NOMO-1 treated with DMSO at 0.1 percent for 48 hours (cell line): Measurements from ENCODE around the gene AFF3.
"Not testable (repeated sequence)": the region's sequence is repeated elsewhere in the genome, so short reads cannot be mapped to it uniquely, and the experiment has no call there.

Experiments used
- DNase-seq: peaks from one replicate; lab custom pipeline; 2025; ENCODE audit not compliant: unreplicated experiment; lab: John Stamatoyannopoulos, UW

Gene AFF3, protein sequence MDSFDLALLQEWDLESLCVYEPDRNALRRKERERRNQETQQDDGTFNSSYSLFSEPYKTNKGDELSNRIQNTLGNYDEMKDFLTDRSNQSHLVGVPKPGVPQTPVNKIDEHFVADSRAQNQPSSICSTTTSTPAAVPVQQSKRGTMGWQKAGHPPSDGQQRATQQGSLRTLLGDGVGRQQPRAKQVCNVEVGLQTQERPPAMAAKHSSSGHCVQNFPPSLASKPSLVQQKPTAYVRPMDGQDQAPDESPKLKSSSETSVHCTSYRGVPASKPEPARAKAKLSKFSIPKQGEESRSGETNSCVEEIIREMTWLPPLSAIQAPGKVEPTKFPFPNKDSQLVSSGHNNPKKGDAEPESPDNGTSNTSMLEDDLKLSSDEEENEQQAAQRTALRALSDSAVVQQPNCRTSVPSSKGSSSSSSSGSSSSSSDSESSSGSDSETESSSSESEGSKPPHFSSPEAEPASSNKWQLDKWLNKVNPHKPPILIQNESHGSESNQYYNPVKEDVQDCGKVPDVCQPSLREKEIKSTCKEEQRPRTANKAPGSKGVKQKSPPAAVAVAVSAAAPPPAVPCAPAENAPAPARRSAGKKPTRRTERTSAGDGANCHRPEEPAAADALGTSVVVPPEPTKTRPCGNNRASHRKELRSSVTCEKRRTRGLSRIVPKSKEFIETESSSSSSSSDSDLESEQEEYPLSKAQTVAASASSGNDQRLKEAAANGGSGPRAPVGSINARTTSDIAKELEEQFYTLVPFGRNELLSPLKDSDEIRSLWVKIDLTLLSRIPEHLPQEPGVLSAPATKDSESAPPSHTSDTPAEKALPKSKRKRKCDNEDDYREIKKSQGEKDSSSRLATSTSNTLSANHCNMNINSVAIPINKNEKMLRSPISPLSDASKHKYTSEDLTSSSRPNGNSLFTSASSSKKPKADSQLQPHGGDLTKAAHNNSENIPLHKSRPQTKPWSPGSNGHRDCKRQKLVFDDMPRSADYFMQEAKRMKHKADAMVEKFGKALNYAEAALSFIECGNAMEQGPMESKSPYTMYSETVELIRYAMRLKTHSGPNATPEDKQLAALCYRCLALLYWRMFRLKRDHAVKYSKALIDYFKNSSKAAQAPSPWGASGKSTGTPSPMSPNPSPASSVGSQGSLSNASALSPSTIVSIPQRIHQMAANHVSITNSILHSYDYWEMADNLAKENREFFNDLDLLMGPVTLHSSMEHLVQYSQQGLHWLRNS (N-terminal part only)

DNA sequence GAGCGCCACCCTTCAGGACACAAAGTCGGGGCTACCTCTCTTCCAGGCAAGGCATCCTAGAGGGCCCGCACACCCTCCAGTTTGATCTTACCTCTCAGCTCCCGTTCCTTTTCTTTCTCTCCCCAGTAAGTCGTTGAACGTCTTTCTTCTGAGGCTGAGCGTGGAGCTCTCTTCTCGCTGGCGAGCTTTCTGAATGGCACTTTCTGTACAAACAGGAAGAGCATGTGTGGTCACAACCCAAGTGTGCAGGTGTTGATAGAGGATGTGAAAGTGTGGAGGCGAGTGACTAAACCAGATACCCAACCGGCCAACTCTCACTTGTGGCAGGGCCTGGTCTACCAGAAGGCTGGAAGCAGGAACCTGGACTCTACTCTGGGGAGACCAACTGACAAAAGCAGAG lies at the start of gene AFF3:
Gene AFF3 (minus strand): TSS at position 198 of the 400 bp plus-strand sequence. CDS start 38,136 bp downstream, outside the sequence.
- DNase-seq: peak; percentile 96

DNA sequence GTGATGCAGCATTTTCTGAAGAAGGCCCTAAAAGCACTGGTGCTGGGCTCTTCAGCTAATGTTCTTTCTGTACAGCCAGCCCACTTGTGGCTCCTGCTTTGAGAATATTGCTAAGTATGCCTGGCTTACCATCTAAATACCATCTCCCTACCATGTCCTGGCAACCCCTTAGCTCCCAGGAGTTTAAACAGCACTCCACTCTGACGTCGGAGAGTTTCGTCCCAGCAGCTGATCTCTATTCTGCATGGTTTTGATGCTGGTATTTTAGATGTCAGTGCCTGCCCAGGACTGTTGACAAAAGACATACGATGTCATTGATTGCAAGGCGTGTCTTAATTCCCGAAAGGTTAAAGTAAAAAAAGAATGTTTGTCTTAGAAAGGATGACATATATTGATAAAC lies 47.0 kb upstream of the AFF3 start:
- no peak for DNase-seq

DNA sequence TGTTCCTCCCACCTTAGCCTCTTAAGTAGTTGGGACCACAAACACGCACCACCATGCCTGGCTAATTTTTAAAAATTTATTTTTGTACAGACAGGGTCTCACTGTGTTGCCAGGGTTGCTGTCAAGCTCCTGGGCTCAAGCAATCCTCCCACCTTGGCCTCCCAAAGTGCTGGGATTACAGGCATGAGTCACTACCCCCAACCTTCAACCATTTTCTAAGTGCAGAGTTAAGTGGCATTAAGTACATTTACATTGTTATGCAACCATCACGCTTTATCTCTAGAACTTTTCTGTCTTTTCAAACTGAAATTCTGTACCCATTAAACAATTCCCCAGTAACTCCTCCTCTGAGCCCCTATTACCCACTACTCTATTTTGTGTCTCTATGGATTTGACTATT lies 45.9 kb upstream of the AFF3 start:
- DNase-seq: peak; percentile 10

DNA sequence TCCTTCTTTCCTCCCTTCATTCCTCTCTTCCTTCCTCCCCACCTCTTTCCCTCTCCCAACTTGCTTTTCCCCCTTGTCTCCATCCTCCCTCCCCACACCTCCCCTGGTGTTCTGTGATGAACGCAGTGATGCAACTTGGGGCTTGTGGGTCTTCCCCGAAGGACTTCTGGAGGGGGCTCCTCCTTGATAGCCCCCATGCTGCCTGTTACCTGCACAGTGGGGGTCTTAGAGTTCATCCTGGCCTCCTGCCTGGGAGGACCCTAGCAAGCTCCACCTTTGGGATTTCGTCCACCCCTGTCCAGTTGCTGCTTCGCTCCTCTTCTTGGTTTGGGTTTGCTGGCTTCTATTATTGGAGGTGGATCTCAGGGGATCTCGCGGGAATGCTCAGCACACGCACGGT lies 43.7 kb upstream of the AFF3 start:
- DNase-seq: no peak

DNA sequence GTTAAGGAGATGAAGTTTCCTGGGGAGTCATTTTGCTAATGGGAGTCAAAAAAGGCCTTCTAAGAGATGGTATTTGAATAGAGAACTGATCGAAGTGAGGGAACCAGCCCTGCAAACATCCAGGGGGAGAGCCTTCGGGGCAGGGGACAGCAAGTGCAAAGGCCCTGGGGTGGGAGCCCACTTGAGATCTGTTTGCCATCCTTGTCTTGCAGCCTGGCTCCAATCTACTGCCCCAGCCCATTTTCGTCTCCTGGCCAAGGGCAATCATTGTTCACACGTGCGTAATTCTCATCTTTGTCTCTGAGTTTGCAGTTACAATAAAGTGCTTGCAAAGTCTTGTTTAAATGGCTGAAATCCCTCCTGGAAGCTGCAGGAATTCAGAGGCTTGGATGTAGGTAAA lies 43.1 kb upstream of the AFF3 start:
- no peak for DNase-seq

DNA sequence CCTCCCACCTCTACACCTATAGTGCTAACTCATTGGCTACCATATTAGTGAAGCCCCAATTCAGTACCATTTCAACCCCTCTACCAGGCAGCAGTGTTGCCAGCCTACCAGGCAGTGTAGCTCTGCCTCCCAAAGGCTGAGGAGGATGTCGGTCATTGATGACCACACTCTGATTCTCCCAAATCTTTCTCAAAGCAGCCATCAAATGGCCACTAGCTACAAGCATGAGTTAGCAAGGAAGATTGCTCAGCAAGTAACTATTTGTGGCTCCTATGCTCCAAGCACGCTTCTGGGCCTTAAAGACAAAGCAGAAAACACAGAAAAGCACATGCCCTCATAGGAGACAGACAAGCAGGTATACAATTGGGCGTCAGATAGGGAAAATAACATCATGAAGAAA lies 42.7 kb upstream of the AFF3 start:
- no peak for DNase-seq

DNA sequence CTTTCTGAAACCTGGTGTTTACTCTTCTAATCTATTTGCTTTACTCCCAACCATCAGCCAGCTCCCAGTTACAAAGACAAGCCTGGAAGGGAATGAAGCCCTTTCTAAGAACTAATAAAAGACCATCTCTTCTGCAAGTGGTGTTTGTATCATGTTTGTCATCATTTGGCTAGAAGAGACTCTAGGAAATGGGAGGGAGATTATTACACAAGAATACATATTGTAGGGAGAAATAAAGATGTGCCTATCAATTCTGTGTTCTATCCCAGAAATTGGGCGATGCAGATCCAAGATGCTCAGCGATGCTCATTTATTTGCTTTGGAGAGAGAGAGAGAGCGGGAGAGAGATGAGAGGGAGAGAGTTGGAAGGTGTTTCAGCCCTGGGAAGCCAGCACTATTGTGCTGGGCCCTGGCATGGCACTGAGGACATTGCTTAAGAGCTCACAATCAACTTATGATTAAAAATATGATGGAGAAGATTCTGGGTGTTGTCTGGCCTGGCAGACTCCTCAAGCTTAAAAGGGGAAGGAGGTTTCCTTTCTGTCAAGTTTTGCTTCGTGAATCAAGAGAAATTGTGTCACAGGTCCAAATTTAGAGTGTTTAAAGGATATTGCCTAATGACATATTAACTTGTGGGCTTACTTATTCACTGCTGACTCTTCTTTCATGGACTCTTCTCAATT lies 41.8 kb upstream of the AFF3 start:
- DNase-seq: peak; percentile 98

DNA sequence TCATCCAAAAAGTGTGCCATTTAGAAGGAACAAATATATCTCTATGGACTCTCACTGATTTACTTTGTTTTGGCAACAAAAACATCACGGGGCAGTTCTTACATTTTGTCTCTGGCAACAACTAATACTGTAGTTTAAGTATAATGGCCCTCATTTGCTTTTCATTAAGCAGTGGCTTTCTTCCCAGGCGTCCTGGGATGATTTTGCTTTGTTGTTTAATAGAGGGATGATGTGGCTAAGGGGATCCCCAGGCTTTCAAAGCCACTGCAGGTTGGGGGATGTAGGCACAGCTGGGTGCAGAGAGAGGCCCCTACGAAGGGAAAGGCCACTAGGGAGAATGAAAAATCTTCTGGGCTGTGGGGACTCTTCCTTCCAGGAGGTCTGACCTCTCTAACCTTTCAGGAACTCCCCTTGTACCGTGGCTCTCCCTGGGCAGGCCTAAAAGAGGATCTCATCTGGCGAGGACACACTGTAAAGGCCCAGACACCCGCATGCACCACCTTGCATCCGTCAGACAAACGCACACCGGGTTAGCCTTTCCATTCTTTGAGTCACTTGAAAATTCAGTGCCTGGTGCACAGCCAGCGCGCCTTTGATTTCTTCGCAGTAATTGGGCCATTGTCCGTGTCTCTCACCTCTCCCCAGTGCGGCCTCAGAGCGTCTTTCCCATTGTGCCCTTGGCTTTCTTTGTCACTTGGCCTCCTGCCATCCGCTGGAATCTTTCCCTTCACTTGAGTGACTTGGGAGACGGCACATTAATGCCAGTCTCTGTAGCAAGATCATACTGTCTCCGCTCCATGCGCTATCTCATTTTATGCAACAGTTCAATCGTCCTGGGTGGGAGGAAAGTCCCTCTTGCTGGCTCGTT lies 40.3 kb upstream of the AFF3 start:
- no peak for DNase-seq

DNA sequence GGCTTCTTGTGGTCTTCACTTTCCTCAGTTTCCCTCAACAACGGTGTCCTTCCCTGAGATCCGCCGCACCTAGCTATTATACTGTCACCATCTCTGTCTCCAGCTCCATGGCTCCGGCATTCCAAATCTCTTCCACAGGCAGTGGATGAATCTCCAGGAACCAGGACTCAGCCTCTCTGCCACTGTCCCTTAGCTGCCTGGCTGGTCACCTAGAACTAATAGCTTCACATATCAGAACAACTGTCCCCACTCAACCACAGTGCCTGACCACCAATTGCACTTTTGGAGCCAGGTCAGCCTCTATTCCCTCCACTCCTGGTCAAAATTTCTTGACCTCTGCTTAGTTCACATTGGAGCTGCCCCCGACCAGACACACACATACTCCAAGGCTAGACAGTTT lies 38.1 kb upstream of the AFF3 start:
- DNase-seq: no peak

DNA sequence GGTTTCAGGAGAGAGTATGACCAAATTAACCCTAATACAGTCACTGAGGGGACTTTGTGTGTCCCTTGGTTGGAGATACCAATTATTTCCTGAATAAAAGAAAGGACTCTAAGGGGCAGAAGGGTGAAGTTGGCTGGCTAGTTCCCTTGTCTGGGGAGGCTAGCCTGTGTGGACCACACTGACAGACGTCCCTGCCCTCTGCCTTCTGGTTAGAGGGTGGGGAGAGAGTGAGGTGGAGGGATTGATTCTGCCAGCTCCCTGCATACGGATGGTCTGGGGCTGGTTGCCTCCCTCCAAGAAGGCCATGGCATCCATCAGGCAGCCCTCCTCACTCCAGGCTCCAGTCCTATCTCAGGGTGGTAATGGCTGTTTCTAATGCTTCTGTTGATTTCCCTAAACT lies 37.4 kb upstream of the AFF3 start:
- DNase-seq: no peak

DNA sequence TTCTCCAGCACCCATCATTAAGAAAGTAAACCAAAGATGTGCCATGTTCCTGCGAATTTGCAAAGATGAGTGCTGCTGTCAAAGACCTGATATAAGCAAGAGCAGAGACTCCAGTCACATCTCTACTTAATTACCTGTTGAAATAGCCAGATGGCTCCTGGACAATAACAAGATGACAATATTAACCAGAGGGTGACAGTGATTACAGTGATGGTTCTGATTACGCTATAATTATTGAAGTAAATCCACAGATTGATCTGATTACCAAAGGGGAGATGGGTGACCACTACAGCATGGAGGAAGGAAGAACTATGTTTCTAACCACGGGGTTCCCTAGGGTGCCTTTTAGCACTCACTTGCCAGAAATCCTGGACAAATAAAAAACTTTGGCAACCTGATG lies 36.5 kb upstream of the AFF3 start:
- no peak for DNase-seq

DNA sequence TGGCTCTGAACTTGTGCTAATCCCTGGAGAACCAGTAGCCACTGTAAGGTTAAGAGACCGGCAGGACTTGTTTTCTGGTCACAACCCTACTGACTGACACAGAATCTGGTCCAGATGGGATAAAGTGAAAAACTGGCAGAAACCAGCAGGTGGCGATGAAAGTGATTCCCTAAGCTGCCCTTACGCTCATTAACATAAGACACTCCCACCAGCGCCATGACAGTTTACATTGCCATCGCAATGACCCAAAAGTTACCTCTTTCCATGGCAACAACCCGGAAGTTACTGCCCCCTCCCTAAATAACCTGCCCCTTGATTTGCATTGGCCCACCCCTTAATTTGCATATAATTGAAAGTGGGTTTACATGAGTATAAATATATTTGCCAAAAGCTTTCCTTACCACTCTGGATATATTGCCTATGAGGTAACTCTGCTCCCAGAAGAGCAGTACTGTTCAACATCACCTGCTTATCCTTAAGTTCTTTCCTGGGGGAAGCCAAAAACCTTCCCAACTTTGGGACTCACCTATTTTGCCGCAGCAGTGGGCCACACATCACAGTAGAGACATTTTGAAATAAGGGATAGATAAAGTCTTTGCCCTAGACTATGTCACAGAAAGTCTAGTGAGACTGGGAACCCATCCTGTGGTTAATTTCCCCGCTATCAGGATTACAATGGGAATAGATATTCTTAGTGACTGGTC lies 35.8 kb upstream of the AFF3 start:
- peak; percentile 52 for DNase-seq

DNA sequence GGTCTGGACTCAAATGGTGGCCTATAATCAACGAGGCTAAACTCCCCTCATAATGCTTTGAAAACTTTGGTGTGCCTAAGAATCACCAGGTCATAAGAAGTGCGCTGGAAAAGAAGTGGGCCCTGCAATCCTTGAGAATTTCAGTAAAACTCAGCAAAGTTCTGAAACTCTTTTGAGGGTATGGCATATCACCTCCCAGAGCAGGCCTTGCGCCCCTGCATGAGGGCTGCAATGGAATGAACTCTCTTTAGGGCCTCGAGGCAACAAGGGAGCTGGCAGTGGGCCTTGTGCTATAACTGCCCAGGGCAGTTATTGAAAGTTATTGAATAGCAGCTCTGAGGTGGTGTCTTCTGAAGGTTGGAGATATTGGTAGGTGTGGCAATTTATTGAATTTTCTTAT lies 34.5 kb upstream of the AFF3 start:
- no peak for DNase-seq

DNA sequence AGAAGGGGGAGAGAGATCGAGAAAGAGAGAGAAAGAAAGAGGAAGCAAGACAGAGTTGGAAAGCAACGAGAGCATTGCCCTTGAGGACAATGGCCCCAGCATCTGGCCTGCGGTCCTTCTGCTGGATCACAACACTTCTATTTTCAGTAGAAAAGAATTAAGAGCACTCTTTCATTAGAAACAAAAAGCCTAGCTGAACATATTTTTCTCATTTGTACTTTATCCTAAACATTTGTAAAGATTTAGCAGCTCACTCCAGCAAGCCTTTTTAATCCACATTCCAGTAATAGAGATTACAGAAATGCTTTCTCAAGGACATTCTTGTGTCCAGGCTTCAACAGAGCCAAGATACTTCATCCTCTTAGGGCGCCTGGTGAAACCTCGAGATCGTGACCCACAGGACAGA lies 31.6 kb upstream of the AFF3 start:
- peak; percentile 68 for DNase-seq

DNA sequence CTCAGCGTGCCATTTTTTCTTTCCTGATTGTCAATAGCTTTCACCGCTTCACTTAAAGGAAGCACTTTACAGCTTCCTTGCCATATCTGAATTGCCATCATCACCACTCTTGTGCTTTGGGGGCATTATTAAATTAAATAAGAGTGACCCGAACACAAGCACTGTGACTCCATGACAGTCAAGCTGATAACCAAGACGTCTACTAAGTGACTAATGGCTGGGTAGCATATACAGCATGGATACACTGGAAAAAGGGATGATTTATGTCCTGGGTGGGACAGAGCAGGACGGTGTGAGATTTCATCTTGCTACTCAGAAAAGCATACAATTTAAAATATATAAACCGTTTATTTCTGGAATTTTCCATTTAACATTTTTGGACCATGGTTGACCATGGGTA lies 24.3 kb upstream of the AFF3 start:
- no peak for DNase-seq

DNA sequence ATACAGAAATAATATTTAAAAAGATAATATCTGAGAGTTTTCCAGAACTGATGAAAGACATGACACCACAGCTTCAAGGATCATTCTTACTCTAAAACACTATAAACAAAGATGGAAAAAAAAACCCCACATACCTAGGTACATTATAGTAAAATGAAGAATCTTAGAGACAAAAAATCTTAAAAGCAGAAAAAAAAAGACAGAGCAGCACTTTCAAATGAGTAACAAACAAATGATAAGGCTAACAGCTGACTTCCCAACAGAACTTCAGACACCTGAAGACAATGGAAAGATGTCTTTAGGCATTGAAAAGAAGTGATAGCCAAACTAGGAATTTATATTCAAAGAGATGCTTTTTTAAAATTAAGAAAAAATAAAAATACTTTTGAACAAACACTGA lies 21.2 kb upstream of the AFF3 start:
- no peak for DNase-seq

DNA sequence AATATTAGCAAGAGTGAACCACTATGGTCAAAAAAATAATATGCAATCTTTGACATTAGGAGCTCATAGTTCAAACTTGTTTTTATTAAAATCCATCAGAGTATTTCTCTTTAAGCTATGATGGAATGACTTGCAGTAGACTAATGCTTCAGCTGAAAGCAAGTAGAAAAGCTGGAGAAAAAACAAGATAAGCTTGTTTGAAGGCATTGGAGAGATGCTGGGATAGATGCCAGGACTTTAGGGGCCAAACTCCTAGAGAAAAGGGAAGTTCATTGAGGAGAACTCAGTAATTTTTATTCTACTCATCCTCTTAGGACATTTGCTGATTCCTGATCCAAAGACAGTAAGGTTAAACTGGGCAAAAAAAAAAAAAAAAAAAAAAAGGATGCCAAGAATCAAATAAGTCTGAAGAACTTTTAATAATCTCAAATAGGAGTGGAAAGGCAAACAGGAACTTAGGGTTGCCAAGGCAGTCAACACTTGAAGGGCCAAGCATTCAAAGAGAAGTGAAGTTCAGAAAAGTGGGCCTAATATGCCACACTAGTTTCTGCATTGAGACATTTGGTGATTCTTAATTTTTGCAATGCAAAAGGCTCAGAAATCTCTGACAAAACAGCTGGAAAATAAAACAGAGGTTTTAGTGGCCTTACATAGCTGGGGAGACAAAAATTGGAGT lies 19.7 kb upstream of the AFF3 start:
- DNase-seq: no peak

DNA sequence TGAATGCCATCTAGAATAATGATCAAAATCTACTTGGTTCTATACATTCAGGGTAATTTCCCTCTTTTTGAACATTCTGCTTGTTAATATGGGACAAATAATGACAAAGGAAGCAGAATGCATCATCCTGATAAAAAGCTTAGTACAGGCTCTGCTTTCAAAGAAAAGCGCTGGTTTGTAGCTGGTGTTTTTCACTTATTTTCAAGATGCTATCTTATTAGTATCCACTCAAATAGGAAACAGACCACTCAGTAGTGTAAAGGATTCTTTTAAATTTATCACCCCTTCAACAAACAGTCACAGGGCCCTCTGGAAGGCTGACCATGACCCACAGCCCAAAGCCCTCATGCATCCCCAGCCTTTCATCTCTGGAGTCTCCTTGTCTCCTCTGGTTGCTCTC lies 18.0 kb upstream of the AFF3 start:
- DNase-seq: no peak

DNA sequence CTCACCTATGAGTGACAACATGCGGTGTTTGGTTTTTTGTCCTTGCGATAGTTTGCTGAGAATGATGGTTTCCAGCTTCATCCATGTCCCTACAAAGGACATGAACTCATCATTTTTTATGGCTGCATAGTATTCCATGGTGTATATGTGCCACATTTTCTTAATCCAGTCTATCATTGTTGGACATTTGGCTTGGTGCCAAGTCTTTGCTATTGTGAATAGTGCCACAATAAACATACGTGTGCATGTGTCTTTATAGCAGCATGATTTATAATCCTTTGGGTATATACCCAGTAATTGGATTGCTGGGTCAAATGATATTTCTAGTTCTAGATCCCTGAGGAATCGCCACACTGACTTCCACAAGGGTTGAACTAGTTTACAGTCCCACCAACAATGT lies 9.4 kb upstream of the AFF3 start:
- not testable (repeated sequence) for DNase-seq
